Stomach (tissue), 9 donors: ENCODE results near the gene B4GALT5. TPM values are rescaled to one million over a fixed set of nuclear protein-coding genes. Genes with fewer than 3 reads are reported as not detected.

Experiments used
- DNase-seq, 2 donors: peaks; one replicate each; pipeline versions ENCODE4 v3.0.0 to v3.0.0-alpha.2; 2013 to 2019
- H3K27ac ChIP-seq, 5 donors: fragments of 200-600 bp in 4 of 5; sonication (generic) in 4 of 5; one replicate each; pipeline ENCODE4 v1.5.1; 2013 to 2019; ENCODE audit warnings: mild to moderate bottlenecking in 1 of 5, moderate library complexity in 1 of 5
- H3K27me3 ChIP-seq, 3 donors: fragments of 200-600 bp; sonication (generic); one replicate each; pipeline ENCODE4 v1.5.1; 2017 to 2019; ENCODE audit warnings: mixed run types in 1 of 3
- H3K36me3 ChIP-seq, 4 donors: fragments of 200-600 bp; sonication (generic); 1 replicate in 3 of 4; 2 replicates in 1 of 4; pipeline ENCODE4 v1.5.1; 2016 to 2019
- H3K4me1 ChIP-seq, 4 donors: fragments of 200-600 bp; sonication (generic); one replicate each; pipeline ENCODE4 v1.5.1; 2016 to 2019
- H3K4me3 ChIP-seq, 4 donors: fragments of 200-600 bp; sonication (generic) in 3 of 4; one replicate each; pipeline ENCODE4 v1.5.1; 2016 to 2019; ENCODE audit warnings: mild to moderate bottlenecking in 1 of 4
- H3K9me3 ChIP-seq, 4 donors: fragments of 200-600 bp; sonication (generic); one replicate each; pipeline ENCODE4 v1.5.1; 2016 to 2019
- CTCF ChIP-seq, 7 experiments: fragments of 450-650 bp in 4 of 7; fragments of 200-600 bp in 3 of 7; sonication (generic) in 3 of 7; IDR thresholded peaks; one replicate each; pipeline ENCODE4 v1.5.1; 2016 to 2019; ENCODE audit warnings: antibody characterized with exemption in 7 of 7, control low read depth in 2 of 7, mild to moderate bottlenecking in 1 of 7
- EP300 ChIP-seq: sonication (generic); formaldehyde crosslinking; IDR thresholded peaks from one replicate; pipeline ENCODE4 v1.6.1; 2017; ENCODE audit warnings: antibody characterized with exemption
- POLR2A ChIP-seq, 4 donors: fragments of 450-650 bp; IDR thresholded peaks; one replicate each; pipeline ENCODE4 v1.6.1; 2016; ENCODE audit warnings: antibody characterized with exemption in 4 of 4, control low read depth in 2 of 4, mild to moderate bottlenecking in 1 of 4, moderate library complexity in 1 of 4
- POLR2AphosphoS5 ChIP-seq, 3 donors: sonication (generic); formaldehyde crosslinking; IDR thresholded peaks; one replicate each; pipeline ENCODE4 v1.6.1; 2016; ENCODE audit warnings: antibody characterized with exemption in 3 of 3
- WGBS, 5 donors: extraction: QIAGEN DNeasy Blood & Tissue Kit in 3 of 5; methylation state at CpG; one replicate each; pipeline versions ENCODE4 v1.1.5 to v1.1.7; 2013 to 2018; 5-methylcytosine and 5-hydroxymethylcytosine counted together
- intact Hi-C: fragments of 100-400 bp; cut with DNase I; formaldehyde crosslinking; loops from one replicate; pipeline ENCODE4 v1.15.1; 2023; ENCODE audit warnings: low total_unique reads
- polyA plus RNA-seq, 3 donors: library from polyadenylated mRNA; stranded (reverse); fragments of 200-250 nt; gene quantifications; one replicate each; pipeline ENCODE4 v1.2.3, GENCODE V29; 2013
- small RNA-seq, 4 donors: library from RNA; depleted of rRNA; stranded (forward); fragments of <200 nt; gene quantifications; one replicate each; pipeline ENCODE3, GENCODE V24; 2016
- total RNA-seq, 5 donors: library from RNA; depleted of rRNA; stranded (reverse); fragments of >200 nt; gene quantifications; one replicate each; pipeline versions ENCODE4 v1.1.0 to v1.2.3, GENCODE V29; 2014 to 2016
- donor health status: healthy with polysubstance abuse.
- donor health status: Bipolar disorder and iron deficiency.
- donor health status: healthy.

Gene B4GALT5
- total and polyA plus RNA-seq, 8 donors = 7.5 to 40.0 (median 21.5) TPM

DNA sequence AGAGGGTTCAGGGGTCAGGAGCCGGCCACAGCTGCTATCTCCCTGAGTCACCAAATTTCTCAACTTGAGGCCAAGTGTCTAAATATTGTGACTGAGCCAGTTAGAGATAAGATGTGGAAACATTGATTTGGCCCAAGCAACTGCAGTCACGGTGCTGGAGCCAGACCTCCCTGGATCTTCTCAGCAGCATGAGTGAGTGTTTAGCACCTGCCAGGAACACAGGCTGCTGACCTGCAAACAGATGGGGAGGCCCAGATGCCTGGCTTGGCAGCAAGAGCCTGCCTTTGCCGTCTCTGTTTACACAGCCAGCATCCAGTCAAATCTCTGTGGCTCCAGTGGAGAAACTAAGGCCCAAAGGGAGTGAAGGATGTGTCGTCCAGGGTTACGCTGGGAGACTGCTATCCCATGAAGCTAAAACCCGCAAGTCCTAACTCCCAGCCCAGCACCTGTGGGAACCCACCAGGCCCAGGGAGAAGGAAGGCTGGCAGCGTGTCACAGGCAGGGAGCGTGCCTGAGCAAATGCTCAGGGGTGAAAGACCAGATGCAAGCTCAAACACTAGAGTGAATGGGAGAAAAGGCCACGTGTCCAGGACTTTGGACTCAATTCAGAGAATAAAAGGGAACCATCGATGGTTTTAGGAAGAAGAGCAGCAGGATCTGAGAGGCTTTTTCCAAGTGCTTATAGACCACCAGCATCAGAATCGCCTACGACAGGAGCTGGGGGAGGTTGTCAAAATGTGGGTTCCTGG is 129.8 kb downstream of the B4GALT5 start:
- peak overlapping the region; percentile 73 to 88 (median 84) for H3K27ac ChIP-seq
- intact Hi-C loops = no loop called here
- TF ChIP-seq POLR2AphosphoS5 (IDR thresholded peaks at IDR 0.05) (peak; percentile 91 to 95 (median 91)), CTCF (IDR thresholded peaks at IDR 0.05) (no peak), POLR2A (IDR thresholded peaks at IDR 0.05) (no peak), EP300 (peak; percentile 63)
- H3K27me3 ChIP-seq = no peaks in the 10 kb centered on the region
- WGBS, 5 donors = 22 to 41% (median 27%) methylated on average over 12 of the region's 12 CpGs
- H3K36me3 ChIP-seq = no peaks in the 10 kb centered on the region
- peaks cover 42 to 74% (median 59%) of the 10 kb centered on the region in 4 donors for H3K4me1 ChIP-seq
- peaks cover 0 to 6% (median 3%) of the 10 kb centered on the region in 4 donors for H3K9me3 ChIP-seq
- H3K4me3 ChIP-seq = no peak overlapping the region
- DNase-seq = peak; percentile 89 to 90

DNA sequence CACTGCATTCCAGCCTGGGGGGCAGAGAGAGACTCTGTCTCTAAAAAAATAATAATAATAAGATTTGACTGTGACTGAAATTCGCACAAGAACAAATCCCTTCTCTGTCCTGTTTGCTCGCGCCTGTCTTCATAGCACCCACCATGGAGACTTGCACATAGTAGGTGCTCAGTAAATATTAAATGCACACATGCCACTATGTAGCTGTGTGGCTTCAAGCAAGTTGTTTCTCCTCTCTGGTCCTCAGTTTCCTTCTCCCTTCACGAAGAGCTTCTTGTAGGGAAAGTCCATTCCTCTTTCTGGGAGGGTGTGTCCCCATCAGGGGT is 130.4 kb downstream of the B4GALT5 start:
- WGBS, 5 donors = 32 to 74% (median 56%) methylated on average over 4 of the region's 4 CpGs
- peaks cover 0 to 6% (median 3%) of the 10 kb centered on the region in 4 donors for H3K9me3 ChIP-seq
- H3K4me3 ChIP-seq = no peak overlapping the region
- no peak for DNase-seq
- H3K36me3 ChIP-seq = no peaks in the 10 kb centered on the region
- H3K27me3 ChIP-seq = no peaks in the 10 kb centered on the region
- peak overlapping the region; percentile 63 to 88 (median 77) for H3K27ac ChIP-seq
- intact Hi-C loops = no loop called here
- H3K4me1 ChIP-seq = peaks cover 42 to 74% (median 59%) of the 10 kb centered on the region in 4 donors
- TF ChIP-seq POLR2AphosphoS5 (IDR thresholded peaks at IDR 0.05) (no peak), POLR2A (IDR thresholded peaks at IDR 0.05) (no peak), EP300 (no peak), CTCF (IDR thresholded peaks at IDR 0.05) (no peak)

Small RNA genes lying within 50 kb of the gene (small RNA-seq; reads per million reads assigned to genes)
- gene RN7SL197P (0 reads per million in 4 donors), gene SNRPFP1 (0 reads per million in 4 donors)

Other genes starting within 250 kb of the B4GALT5 start
- 10 to 100 TPM in 1 of 5 donors, 1 to 10 TPM in 3, under 1 TPM in 1; 0.58 to 21.0 (median 3.5) TPM for gene KCNB1, start 231.2 kb downstream of the B4GALT5 start, total RNA-seq
- gene KCNB1, start 231.2 kb downstream of the B4GALT5 start, polyA plus RNA-seq = 1 to 10 TPM in 1 of 3 donors, under 1 TPM in 1, not detected in 1; 0.12 to 1.4 TPM
- 10 to 100 TPM in 4 of 5 donors, 1 to 10 TPM in 1; 8.4 to 84.8 (median 24.8) TPM for gene PTGIS, start 145.7 kb downstream of the B4GALT5 start, total RNA-seq
- 10 to 100 TPM in 1 of 3 donors, 1 to 10 TPM in 2; 4.9 to 14.8 (median 6.9) TPM for gene PTGIS, start 145.7 kb downstream of the B4GALT5 start, polyA plus RNA-seq
- 10 to 100 TPM in 4 of 5 donors, 1 to 10 TPM in 1; 2.7 to 21.0 (median 17.2) TPM for gene SLC9A8, start 99.0 kb upstream of the B4GALT5 start, total RNA-seq
- gene SLC9A8, start 99.0 kb upstream of the B4GALT5 start, polyA plus RNA-seq = 1 to 10 TPM; 2.3 to 9.8 (median 2.7) TPM
- gene SPATA2, start 201.7 kb upstream of the B4GALT5 start, total RNA-seq = 10 to 100 TPM in 1 of 5 donors, 1 to 10 TPM in 4; 3.1 to 14.3 (median 7.6) TPM
- 1 to 10 TPM; 2.6 to 5.8 (median 3.9) TPM for gene SPATA2, start 201.7 kb upstream of the B4GALT5 start, polyA plus RNA-seq
- gene RNF114, start 222.5 kb upstream of the B4GALT5 start, total RNA-seq = 100 to 1,000 TPM in 3 of 5 donors, 10 to 100 TPM in 2; 29.5 to 317 (median 138) TPM
- gene RNF114, start 222.5 kb upstream of the B4GALT5 start, polyA plus RNA-seq = 10 to 100 TPM; 32.8 to 57.0 (median 41.7) TPM